Measurements from ENCODE around the gene TOR1AIP1.

DNA sequence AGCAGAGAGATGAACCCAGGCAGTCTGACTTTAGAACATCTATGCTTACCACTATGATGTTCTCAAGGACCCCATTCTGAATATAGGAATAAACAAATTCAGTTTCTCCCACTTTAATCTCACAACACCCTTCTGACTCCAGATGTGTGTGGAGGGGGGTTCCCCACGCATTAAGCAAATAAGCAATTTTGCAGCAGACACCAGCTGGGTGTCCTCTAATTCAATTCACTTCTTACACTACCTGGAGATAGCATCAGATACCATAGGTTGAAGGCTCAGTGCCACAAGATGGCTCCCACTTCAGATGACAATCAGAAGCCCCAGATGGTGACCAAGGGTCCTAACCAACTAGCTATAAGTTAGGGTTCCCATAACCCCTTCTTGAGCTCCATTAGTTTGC is 42.2 kb downstream of the TOR1AIP1 start:
- TF ChIP-seq BHLHE40 (IDR thresholded peaks at IDR 0.05; ENCODE audit: low read depth, low read length): no peak
- TF ChIP-seq, protein P1, sequence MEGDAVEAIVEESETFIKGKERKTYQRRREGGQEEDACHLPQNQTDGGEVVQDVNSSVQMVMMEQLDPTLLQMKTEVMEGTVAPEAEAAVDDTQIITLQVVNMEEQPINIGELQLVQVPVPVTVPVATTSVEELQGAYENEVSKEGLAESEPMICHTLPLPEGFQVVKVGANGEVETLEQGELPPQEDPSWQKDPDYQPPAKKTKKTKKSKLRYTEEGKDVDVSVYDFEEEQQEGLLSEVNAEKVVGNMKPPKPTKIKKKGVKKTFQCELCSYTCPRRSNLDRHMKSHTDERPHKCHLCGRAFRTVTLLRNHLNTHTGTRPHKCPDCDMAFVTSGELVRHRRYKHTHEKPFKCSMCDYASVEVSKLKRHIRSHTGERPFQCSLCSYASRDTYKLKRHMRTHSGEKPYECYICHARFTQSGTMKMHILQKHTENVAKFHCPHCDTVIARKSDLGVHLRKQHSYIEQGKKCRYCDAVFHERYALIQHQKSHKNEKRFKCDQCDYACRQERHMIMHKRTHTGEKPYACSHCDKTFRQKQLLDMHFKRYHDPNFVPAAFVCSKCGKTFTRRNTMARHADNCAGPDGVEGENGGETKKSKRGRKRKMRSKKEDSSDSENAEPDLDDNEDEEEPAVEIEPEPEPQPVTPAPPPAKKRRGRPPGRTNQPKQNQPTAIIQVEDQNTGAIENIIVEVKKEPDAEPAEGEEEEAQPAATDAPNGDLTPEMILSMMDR (conservative IDR thresholded peaks at IDR 0.05; ENCODE audit: low read depth, low read length): no peak
- TF ChIP-seq CEBPB (IDR thresholded peaks at IDR 0.05; ENCODE audit: low read depth, low read length): no peak
- no peak for TF ChIP-seq MXI1 (IDR thresholded peaks at IDR 0.05; ENCODE audit: borderline replicate concordance, low read depth, low read length)
- TF ChIP-seq MAZ (IDR thresholded peaks at IDR 0.05; ENCODE audit: borderline replicate concordance, low read depth, low read length): no peak
- TF ChIP-seq, protein P2, sequence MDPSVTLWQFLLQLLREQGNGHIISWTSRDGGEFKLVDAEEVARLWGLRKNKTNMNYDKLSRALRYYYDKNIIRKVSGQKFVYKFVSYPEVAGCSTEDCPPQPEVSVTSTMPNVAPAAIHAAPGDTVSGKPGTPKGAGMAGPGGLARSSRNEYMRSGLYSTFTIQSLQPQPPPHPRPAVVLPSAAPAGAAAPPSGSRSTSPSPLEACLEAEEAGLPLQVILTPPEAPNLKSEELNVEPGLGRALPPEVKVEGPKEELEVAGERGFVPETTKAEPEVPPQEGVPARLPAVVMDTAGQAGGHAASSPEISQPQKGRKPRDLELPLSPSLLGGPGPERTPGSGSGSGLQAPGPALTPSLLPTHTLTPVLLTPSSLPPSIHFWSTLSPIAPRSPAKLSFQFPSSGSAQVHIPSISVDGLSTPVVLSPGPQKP (IDR thresholded peaks at IDR 0.05; ENCODE audit: borderline replicate concordance, low read depth, low read length): no peak
- no peak for TF ChIP-seq USF2 (IDR thresholded peaks at IDR 0.05; ENCODE audit: low read depth, low read length)
- TF ChIP-seq POLR2A (IDR thresholded peaks at IDR 0.05; ENCODE audit: low read depth, low read length): no peak
- no peak for TF ChIP-seq MAFK (IDR thresholded peaks at IDR 0.05; ENCODE audit: low read depth, low read length)
- TF ChIP-seq RAD21 (IDR thresholded peaks at IDR 0.05; ENCODE audit: low read length): no peak

Measured in IMR-90 (cell line).